Mesodermal cell (in vitro differentiated cells): Measurements from ENCODE around the gene RNPC3.

Source experiments
- H3K27ac ChIP-seq: 2 replicates; pipeline ENCODE4 v1.7.0; 2013; ENCODE audit warnings: mild to moderate bottlenecking, low read depth, low read length, moderate library complexity; ENCODE audit not compliant: severe bottlenecking
- H3K36me3 ChIP-seq: 2 replicates; pipeline ENCODE4 v1.7.1; 2013; ENCODE audit warnings: mild to moderate bottlenecking, low read length, moderate library complexity; ENCODE audit not compliant: control insufficient read depth, insufficient read depth
- H3K4me1 ChIP-seq: one replicate; pipeline ENCODE4 v1.7.1; 2013; ENCODE audit warnings: mild to moderate bottlenecking, low read length; ENCODE audit not compliant: insufficient read depth, control insufficient read depth, poor library complexity, severe bottlenecking
- H3K4me3 ChIP-seq: 2 replicates; pipeline ENCODE4 v1.7.0; 2013; ENCODE audit warnings: low read length, control low read depth, mild to moderate bottlenecking; ENCODE audit not compliant: insufficient read depth, poor library complexity, severe bottlenecking; ENCODE audit errors: extremely low read depth
- H3K9me3 ChIP-seq: 2 replicates; pipeline ENCODE4 v1.7.1; 2013; ENCODE audit warnings: mild to moderate bottlenecking, low read length, moderate library complexity; ENCODE audit not compliant: control insufficient read depth
- WGBS, 2 experiments: methylation state at CpG; one replicate each; pipeline ENCODE4 v1.1.5; 2013; ENCODE audit warnings: missing lambda C conversion rate in 2 of 2; ENCODE audit not compliant: insufficient coverage in 2 of 2; 5-methylcytosine and 5-hydroxymethylcytosine counted together

The RNPC3 gene

GRCh38 chr1:103516693-103517092, 8.8 kb upstream of the RNPC3 start:
- no peaks in the 10 kb centered on the region for H3K36me3 ChIP-seq
- H3K9me3 ChIP-seq: no peaks in the 10 kb centered on the region
- H3K4me3 ChIP-seq: no peak overlapping the region
- H3K4me1 ChIP-seq: no peaks in the 10 kb centered on the region
- H3K27ac ChIP-seq: no peak overlapping the region

DNA sequence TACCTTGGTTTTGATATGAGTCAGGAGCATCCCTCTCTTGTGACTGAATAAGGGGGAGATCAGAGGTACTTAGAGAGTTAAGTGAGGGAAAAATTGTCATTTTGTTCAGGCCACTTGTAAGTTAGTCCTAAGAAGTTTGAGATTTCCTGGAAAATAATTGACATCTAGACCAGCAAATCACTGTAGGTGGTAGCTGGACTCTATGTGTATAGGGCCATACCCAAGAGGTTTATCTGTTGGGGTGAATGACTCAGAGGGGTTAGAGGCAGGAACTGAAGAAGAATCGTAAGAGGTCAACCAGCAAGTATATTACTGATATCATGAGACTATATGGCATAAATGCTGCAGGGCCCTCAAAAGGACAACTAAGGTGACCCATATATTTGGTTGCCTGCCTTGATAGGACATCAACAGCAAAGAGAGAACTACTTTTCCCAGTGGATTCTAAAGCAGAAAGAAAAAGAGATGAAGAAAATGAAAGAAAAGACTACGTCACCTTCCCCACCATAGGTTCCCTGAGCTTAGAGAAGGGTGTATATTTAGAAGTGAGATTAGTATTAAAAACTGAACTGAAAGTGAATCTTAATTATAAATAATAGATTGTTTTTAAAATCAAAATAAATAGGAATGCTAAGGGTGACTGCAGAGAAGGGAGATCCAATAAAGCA, 8.0 kb upstream of the RNPC3 start:
- Histone ChIP-seq H3K9me3 (no peaks in the 10 kb centered on the region), H3K4me3 (no peak overlapping the region), H3K4me1 (no peaks in the 10 kb centered on the region), H3K36me3 (no peaks in the 10 kb centered on the region), H3K27ac (no peak overlapping the region)
- no CpG with 5 or more reads among the region's 2 CpGs for WGBS, 2 experiments

GRCh38 chr1:103520822-103521221, 4.7 kb upstream of the RNPC3 start:
- Histone ChIP-seq H3K27ac (no peak overlapping the region), H3K4me1 (no peaks in the 10 kb centered on the region), H3K36me3 (no peaks in the 10 kb centered on the region), H3K4me3 (no peak overlapping the region), H3K9me3 (no peaks in the 10 kb centered on the region)

GRCh38 chr1:103523346-103523745, 2.2 kb upstream of the RNPC3 start:
- no peaks in the 10 kb centered on the region for H3K4me1 ChIP-seq
- no peak overlapping the region for H3K27ac ChIP-seq
- peaks cover 9% of the 10 kb centered on the region for H3K36me3 ChIP-seq
- 100% methylated on average over 1 of the region's 3 CpGs for WGBS, 2 experiments
- H3K9me3 ChIP-seq: no peaks in the 10 kb centered on the region
- no peak overlapping the region for H3K4me3 ChIP-seq

- Histone ChIP-seq H3K27ac (no peak overlapping the region), H3K4me3 (peak overlapping the region; percentile 28), H3K9me3 (no peaks in the 10 kb centered on the region), H3K36me3 (peaks cover 15% of the 10 kb centered on the region), H3K4me1 (no peaks in the 10 kb centered on the region)
- 71 to 85% methylated on average over 3 of the region's 34 CpGs for WGBS, 2 experiments
These were observed 339 bp upstream of the RNPC3 start for GRCh38 chr1:103525114-103525606.

DNA sequence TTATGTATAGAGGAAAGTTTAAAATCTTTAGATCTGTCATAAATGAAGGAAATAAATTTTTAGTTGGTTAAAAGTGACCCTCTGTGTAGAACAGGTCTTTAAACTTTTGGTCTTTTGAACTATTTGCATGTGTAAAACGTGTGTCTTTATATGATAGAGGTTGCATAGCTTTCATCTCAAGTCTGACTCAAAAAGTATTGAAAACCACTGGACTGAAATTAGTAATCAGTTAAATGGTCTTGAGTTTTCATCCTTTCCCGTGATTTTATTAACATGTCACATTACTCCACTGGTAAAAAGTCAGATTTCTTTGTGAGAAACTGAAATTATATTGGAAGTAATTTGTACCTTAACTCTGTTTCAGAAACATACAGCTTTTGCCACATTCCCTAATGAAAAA, 1.8 kb downstream of the RNPC3 start:
- Histone ChIP-seq H3K4me3 (peak overlapping the region; percentile 74), H3K36me3 (peaks cover 21% of the 10 kb centered on the region), H3K4me1 (no peaks in the 10 kb centered on the region), H3K27ac (no peak overlapping the region), H3K9me3 (no peaks in the 10 kb centered on the region)
- WGBS, 2 experiments: 60 to 83% methylated on average over 1 of the region's 2 CpGs

DNA sequence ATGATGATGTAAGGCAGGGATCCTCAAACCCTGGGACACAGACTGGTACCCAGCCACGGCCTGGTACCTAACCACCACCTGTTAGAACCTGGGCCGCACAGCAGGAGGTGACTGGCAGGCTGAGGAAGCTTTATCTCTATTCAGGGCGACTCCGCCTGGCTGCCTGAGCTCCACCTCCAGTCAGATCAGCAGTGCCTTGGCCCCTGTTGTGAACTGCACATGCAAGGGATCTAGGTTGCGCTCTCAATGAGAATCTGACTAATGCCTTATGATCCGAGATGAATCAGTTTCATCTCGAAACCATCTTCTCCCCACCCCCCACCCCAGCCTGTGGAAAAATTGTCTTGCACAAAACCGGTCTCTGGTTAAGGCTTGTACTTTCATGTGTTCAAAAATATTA, 4.2 kb downstream of the RNPC3 start:
- Histone ChIP-seq H3K4me3 (no peak overlapping the region), H3K4me1 (no peaks in the 10 kb centered on the region), H3K27ac (no peak overlapping the region), H3K9me3 (no peaks in the 10 kb centered on the region), H3K36me3 (peaks cover 27% of the 10 kb centered on the region)
- 68% methylated on average over 3 of the region's 8 CpGs for WGBS, 2 experiments

GRCh38 chr1:103538226-103538625, 12.7 kb downstream of the RNPC3 start:
- 100% methylated on average over 1 of the region's 2 CpGs; no CpG with 5 or more reads in 1 of the 2 experiments for WGBS, 2 experiments
- Histone ChIP-seq H3K4me3 (no peak overlapping the region), H3K27ac (no peak overlapping the region), H3K36me3 (peaks cover 59% of the 10 kb centered on the region), H3K9me3 (no peaks in the 10 kb centered on the region), H3K4me1 (no peaks in the 10 kb centered on the region)

DNA sequence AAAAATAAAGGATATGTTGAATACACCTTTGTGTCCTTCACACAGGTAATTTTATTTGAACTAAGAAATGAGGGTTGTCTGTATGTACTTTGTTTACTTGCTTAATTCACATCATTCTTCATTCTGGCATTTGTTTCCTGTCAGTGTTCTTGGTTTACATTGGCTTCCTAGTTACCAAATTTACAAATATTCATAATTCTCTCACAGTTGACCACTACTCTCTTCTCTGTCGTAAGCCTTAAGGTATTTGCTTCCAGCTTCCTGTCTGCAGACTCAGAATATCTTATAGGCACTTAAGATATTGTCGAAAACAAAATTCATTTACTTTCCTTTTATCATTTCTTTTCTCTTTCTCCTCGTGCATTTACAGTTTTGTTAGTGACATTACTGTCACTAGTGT, 15.9 kb downstream of the RNPC3 start:
- Histone ChIP-seq H3K36me3 (peaks cover 63% of the 10 kb centered on the region), H3K9me3 (no peaks in the 10 kb centered on the region), H3K4me1 (no peaks in the 10 kb centered on the region), H3K4me3 (no peak overlapping the region), H3K27ac (no peak overlapping the region)
- 92 to 100% methylated on average over 1 of the region's 3 CpGs for WGBS, 2 experiments

DNA sequence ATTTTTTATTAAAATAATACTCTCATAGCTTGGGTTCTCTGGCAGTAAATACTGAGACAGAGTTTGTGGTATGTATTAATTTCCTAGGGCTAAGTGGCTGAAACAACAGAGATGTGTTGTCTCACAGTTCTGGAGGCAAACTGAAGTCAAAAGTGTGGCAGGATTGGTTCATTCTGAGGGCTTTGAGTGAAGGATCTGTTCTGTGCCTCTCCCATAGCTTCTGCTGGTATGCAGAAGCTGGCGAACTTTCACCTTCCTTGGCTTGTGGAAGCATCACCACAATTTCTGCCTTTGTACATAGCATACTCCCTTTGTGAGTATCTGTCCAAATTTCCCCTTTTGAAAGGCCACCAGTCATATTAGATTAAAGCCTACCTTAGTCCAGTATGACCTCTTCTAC, 21.0 kb downstream of the RNPC3 start:
- WGBS, 2 experiments: 86 to 100% methylated on average over 1 of the region's 1 CpG
- Histone ChIP-seq H3K36me3 (peaks cover 59% of the 10 kb centered on the region), H3K27ac (no peak overlapping the region), H3K4me1 (no peaks in the 10 kb centered on the region), H3K9me3 (no peaks in the 10 kb centered on the region), H3K4me3 (no peak overlapping the region)

GRCh38 chr1:103547840-103548239, 22.3 kb downstream of the RNPC3 start:
- 93 to 94% methylated on average over 2 of the region's 3 CpGs for WGBS, 2 experiments
- Histone ChIP-seq H3K4me1 (no peaks in the 10 kb centered on the region), H3K27ac (no peak overlapping the region), H3K4me3 (no peak overlapping the region), H3K9me3 (no peaks in the 10 kb centered on the region), H3K36me3 (peaks cover 59% of the 10 kb centered on the region)
